Trophoblast cell (in vitro differentiated cells and primary cell): ENCODE results near the gene STAB2.
A peak's percentile ranks its signal among the peaks of the same experiment; 100 is the strongest.

Experiments used
- DNase-seq, 2 donors: peaks; one replicate each; pipeline ENCODE4 v3.0.0-alpha.2; 2016
- H2AFZ ChIP-seq: 2 replicates; pipeline ENCODE4 v1.6.1; 2013; ENCODE audit warnings: low read length, moderate library complexity, mild to moderate bottlenecking; ENCODE audit not compliant: insufficient read depth, poor library complexity
- H2AK5ac ChIP-seq: 2 replicates; pipeline ENCODE4 v1.6.1; 2013; ENCODE audit warnings: mild to moderate bottlenecking, low read length
- H2BK120ac ChIP-seq: 2 replicates; pipeline ENCODE4 v1.6.1; 2013; ENCODE audit warnings: low read length, mild to moderate bottlenecking, moderate library complexity; ENCODE audit not compliant: insufficient read depth, poor library complexity
- H2BK12ac ChIP-seq: 2 replicates; pipeline ENCODE4 v1.6.1; 2013; ENCODE audit warnings: mild to moderate bottlenecking, low read length, moderate library complexity
- H2BK5ac ChIP-seq: 2 replicates; pipeline ENCODE4 v1.6.1; 2013; ENCODE audit warnings: low read length, low read depth, moderate library complexity, mild to moderate bottlenecking; ENCODE audit not compliant: poor library complexity
- H3K14ac ChIP-seq: 2 replicates; pipeline ENCODE4 v1.6.1; 2013; ENCODE audit warnings: mild to moderate bottlenecking, low read length
- H3K18ac ChIP-seq: 2 replicates; pipeline ENCODE4 v1.6.1; 2013; ENCODE audit warnings: mild to moderate bottlenecking, low read length
- H3K23ac ChIP-seq: 2 replicates; pipeline ENCODE4 v1.6.1; 2013; ENCODE audit warnings: low read length
- H3K27ac ChIP-seq: 2 replicates; pipeline ENCODE4 v1.5.1; 2013; ENCODE audit warnings: low read depth, mild to moderate bottlenecking, inconsistent platforms, low read length, moderate library complexity
- H3K27me3 ChIP-seq: 2 replicates; pipeline ENCODE4 v1.6.1; 2013; ENCODE audit warnings: inconsistent platforms, mild to moderate bottlenecking, low read length, moderate library complexity; ENCODE audit not compliant: insufficient read depth
- H3K36me3 ChIP-seq, 2 experiments: 1 replicate in 1 of 2; 2 replicates in 1 of 2; pipeline ENCODE4 v1.6.1; 2013; ENCODE audit warnings: low read length in 2 of 2, mild to moderate bottlenecking in 2 of 2, moderate library complexity in 1 of 2; ENCODE audit not compliant: insufficient read depth in 2 of 2, control insufficient read depth in 1 of 2
- H3K4ac ChIP-seq: 2 replicates; pipeline ENCODE4 v1.6.1; 2013; ENCODE audit warnings: low read depth, mild to moderate bottlenecking, low read length, moderate library complexity
- H3K4me1 ChIP-seq, 2 experiments: 1 replicate in 1 of 2; 2 replicates in 1 of 2; pipeline ENCODE4 v1.6.1; 2013; ENCODE audit warnings: low read length in 2 of 2, mild to moderate bottlenecking in 2 of 2, moderate library complexity in 1 of 2; ENCODE audit not compliant: insufficient read depth in 2 of 2, control insufficient read depth in 1 of 2
- H3K4me2 ChIP-seq: 2 replicates; pipeline ENCODE4 v1.6.1; 2013; ENCODE audit warnings: inconsistent platforms, mild to moderate bottlenecking, low read length, moderate library complexity
- H3K4me3 ChIP-seq: 2 replicates; pipeline ENCODE4 v1.5.1; 2013; ENCODE audit warnings: mild to moderate bottlenecking, low read depth, low read length, inconsistent platforms
- H3K79me1 ChIP-seq: one replicate; pipeline ENCODE4 v1.6.1; 2013; ENCODE audit warnings: low read length
- H3K79me2 ChIP-seq: 2 replicates; pipeline ENCODE4 v1.6.1; 2013; ENCODE audit warnings: low read length, mild to moderate bottlenecking; ENCODE audit not compliant: control insufficient read depth, insufficient read depth, poor library complexity
- H3K9ac ChIP-seq: 2 replicates; pipeline ENCODE4 v1.6.1; 2013; ENCODE audit warnings: mild to moderate bottlenecking, low read length
- H3K9me3 ChIP-seq: 2 replicates; pipeline ENCODE4 v1.6.1; 2013; ENCODE audit warnings: low read depth, mild to moderate bottlenecking, control low read depth, inconsistent platforms, low read length; ENCODE audit not compliant: insufficient read depth
- H4K12ac ChIP-seq: 2 replicates; pipeline ENCODE4 v1.6.1; 2013; ENCODE audit warnings: low read depth, mild to moderate bottlenecking, low read length, moderate library complexity
- H4K8ac ChIP-seq: 2 replicates; pipeline ENCODE4 v1.6.1; 2013; ENCODE audit warnings: low read depth, mild to moderate bottlenecking, low read length, moderate library complexity
- H4K91ac ChIP-seq: one replicate; pipeline ENCODE4 v1.6.1; 2013; ENCODE audit warnings: low read depth, mild to moderate bottlenecking, low read length, moderate library complexity
- WGBS: extraction: QIAGEN DNeasy Blood & Tissue Kit; methylation state at CpG from one replicate; pipeline ENCODE4 v1.1.7; 2013; ENCODE audit warnings: missing lambda C conversion rate; ENCODE audit not compliant: insufficient read length, insufficient coverage; ENCODE audit errors: extremely low coverage; 5-methylcytosine and 5-hydroxymethylcytosine counted together

Gene STAB2

DNA sequence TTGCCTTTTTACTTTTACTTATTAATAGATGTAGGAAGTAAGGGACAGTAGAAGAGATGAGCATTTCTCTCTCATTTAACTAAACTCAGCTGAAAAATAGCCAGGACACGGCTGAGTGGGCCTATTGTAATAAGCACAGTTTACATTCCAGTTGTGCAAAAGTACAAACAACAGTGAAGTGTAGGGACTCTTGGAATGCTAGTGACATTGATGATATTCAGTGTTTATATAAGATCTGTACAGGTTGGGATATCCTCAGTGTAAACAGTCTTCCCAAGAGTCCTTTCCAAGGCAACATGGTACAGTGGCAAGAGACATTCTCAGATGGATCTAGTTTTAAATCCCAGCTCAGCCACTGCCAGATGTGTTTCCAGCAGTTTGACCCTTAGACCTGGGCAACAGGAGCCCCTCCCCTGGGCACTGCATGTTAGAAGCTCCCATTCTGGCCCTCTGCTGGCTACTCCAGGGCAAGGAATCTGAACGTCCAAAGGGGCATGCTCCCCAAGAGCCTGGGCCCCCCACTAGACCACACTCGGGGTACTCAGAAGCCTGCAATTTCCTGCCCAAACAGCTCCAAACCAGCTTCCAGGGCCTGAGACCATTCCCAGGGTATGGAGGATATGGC, 55.3 kb downstream of the STAB2 start:
- Histone ChIP-seq H3K4ac (no peak overlapping the region), H4K12ac (no peak overlapping the region), H4K8ac (no peak overlapping the region), H3K27me3 (no peaks in the 10 kb centered on the region), H3K9ac (no peak overlapping the region), H3K9me3 (peaks cover 2% of the 10 kb centered on the region), H2BK120ac (no peak overlapping the region), H3K27ac (no peak overlapping the region), H3K23ac (no peak overlapping the region), H3K79me1 (no peaks in the 10 kb centered on the region), H3K18ac (no peak overlapping the region), H2AFZ (no peak overlapping the region), H3K4me2 (no peak overlapping the region), H2BK12ac (no peak overlapping the region), H2AK5ac (no peak overlapping the region), H3K4me3 (no peak overlapping the region), H3K14ac (no peak overlapping the region), H2BK5ac (no peak overlapping the region), H3K4me1 (peaks cover 0 to 2% of the 10 kb centered on the region in 2 experiments), H4K91ac (no peak overlapping the region), H3K79me2 (no peaks in the 10 kb centered on the region), H3K36me3 (no peaks in the 10 kb centered on the region)
- no peak for DNase-seq
- WGBS, result no CpG with 5 or more reads among the region's 3 CpGs

DNA sequence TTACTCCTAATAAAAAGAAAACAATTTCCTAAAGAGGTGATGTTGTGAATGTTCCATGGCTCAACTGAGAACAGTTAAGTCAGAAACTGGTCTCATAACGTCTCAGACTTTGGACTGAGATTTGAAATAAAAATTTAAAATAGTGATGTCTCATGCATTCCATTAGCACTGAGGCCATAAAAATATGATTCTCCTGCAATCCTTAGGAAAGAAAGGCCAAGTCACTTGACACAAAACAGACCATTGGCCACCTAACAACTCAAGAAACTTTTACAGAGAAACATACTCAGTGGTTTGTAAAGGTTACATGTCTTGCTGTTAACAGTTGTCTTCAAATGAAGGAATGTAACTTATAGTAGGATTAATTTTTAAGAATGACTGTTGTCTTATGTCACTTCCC, 58.1 kb downstream of the STAB2 start:
- Histone ChIP-seq H3K23ac (no peak overlapping the region), H3K36me3 (no peaks in the 10 kb centered on the region), H3K4me3 (no peak overlapping the region), H3K79me1 (peaks cover 4% of the 10 kb centered on the region), H3K4ac (no peak overlapping the region), H2AK5ac (no peak overlapping the region), H3K9ac (no peak overlapping the region), H2BK12ac (no peak overlapping the region), H3K4me2 (no peak overlapping the region), H4K8ac (no peak overlapping the region), H3K79me2 (no peaks in the 10 kb centered on the region), H2AFZ (no peak overlapping the region), H4K12ac (no peak overlapping the region), H3K27me3 (no peaks in the 10 kb centered on the region), H4K91ac (no peak overlapping the region), H3K18ac (no peak overlapping the region), H3K27ac (no peak overlapping the region), H3K9me3 (peaks cover 2% of the 10 kb centered on the region), H3K14ac (no peak overlapping the region), H2BK5ac (no peak overlapping the region), H3K4me1 (peaks cover 10 to 11% of the 10 kb centered on the region in 2 experiments), H2BK120ac (no peak overlapping the region)
- WGBS, result no CpG with 5 or more reads among the region's 1 CpG
- no peak for DNase-seq

DNA sequence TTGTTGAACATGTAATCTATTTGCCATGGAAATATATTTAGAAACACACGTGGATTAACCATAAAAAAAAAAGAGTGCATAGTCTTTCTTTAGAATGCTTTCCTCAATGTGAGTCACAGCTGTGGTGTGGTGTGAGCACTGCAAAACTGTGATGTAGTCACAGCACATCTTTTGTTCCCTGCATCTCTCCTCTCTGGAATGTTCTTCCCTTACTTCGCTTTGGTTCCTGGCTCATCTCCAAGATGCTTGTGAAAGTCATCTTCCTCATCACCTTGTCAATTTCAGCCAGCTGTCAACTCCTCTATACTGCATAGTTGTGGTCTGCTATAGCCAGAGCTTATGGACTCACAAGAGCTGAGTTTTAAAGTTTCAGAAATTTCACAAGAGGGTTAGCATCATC, 60.2 kb downstream of the STAB2 start:
- WGBS, result no CpG with 5 or more reads among the region's 2 CpGs
- DNase-seq, result no peak
- H3K79me1 ChIP-seq, result peaks cover 6% of the 10 kb centered on the region
- H3K14ac ChIP-seq, result no peak overlapping the region
- no peaks in the 10 kb centered on the region for H3K36me3 ChIP-seq
- H2AFZ ChIP-seq, result no peak overlapping the region
- no peaks in the 10 kb centered on the region for H3K27me3 ChIP-seq
- no peak overlapping the region for H3K4ac ChIP-seq
- H3K9ac ChIP-seq, result no peak overlapping the region
- no peak overlapping the region for H3K18ac ChIP-seq
- H3K4me3 ChIP-seq, result no peak overlapping the region
- H4K12ac ChIP-seq, result no peak overlapping the region
- peak overlapping the region; percentile 15 for H3K27ac ChIP-seq
- peaks cover 11 to 12% of the 10 kb centered on the region in 2 experiments for H3K4me1 ChIP-seq
- H2BK120ac ChIP-seq, result no peak overlapping the region
- no peak overlapping the region for H4K8ac ChIP-seq
- H3K9me3 ChIP-seq, result peaks cover 2% of the 10 kb centered on the region
- no peak overlapping the region for H3K23ac ChIP-seq
- peak overlapping the region; percentile 30 for H3K4me2 ChIP-seq
- H2BK12ac ChIP-seq, result no peak overlapping the region
- H4K91ac ChIP-seq, result no peak overlapping the region
- H2BK5ac ChIP-seq, result no peak overlapping the region
- no peak overlapping the region for H2AK5ac ChIP-seq
- H3K79me2 ChIP-seq, result no peaks in the 10 kb centered on the region

DNA sequence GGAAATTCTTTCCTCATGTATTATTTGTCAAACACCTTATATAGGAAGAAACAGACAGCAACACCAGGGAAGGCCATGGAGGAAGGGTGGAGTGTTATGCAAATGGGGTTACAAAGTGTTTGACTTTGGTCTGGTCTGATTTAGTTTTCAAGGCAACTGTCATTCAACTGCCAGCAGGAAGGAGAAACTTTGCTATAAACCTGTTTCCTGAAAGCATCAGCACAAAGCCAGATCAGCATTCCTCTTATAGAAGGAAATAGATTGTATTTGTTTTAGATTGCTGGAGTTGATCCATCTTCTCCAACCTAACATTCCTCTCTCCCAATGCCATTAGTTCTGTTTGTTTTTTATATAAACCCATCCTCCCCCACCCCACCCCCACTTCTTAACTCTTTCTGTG, 65.7 kb downstream of the STAB2 start:
- H4K8ac ChIP-seq, result no peak overlapping the region
- no peaks in the 10 kb centered on the region for H3K27me3 ChIP-seq
- no peak overlapping the region for H2AFZ ChIP-seq
- H3K4me3 ChIP-seq, result no peak overlapping the region
- H3K9ac ChIP-seq, result no peak overlapping the region
- H3K4me2 ChIP-seq, result no peak overlapping the region
- no peak overlapping the region for H4K12ac ChIP-seq
- no peak for DNase-seq
- H3K14ac ChIP-seq, result no peak overlapping the region
- H4K91ac ChIP-seq, result no peak overlapping the region
- H2BK120ac ChIP-seq, result no peak overlapping the region
- H3K79me1 ChIP-seq, result peaks cover 6% of the 10 kb centered on the region
- no peaks in the 10 kb centered on the region for H3K9me3 ChIP-seq
- peaks cover 10 to 13% of the 10 kb centered on the region in 2 experiments for H3K4me1 ChIP-seq
- H3K27ac ChIP-seq, result no peak overlapping the region
- no peak overlapping the region for H3K4ac ChIP-seq
- H2BK5ac ChIP-seq, result no peak overlapping the region
- H3K18ac ChIP-seq, result no peak overlapping the region
- H3K79me2 ChIP-seq, result no peaks in the 10 kb centered on the region
- no peak overlapping the region for H3K23ac ChIP-seq
- H3K36me3 ChIP-seq, result no peaks in the 10 kb centered on the region
- H2AK5ac ChIP-seq, result no peak overlapping the region
- H2BK12ac ChIP-seq, result no peak overlapping the region
